Measurements from ENCODE around the gene CCS. TPM values are rescaled to one million over a fixed set of nuclear protein-coding genes. Genes with fewer than 3 reads are reported as not detected.

The CCS gene
- total and polyA plus RNA-seq, 10 donors = 32.8 to 161 (median 44.5) TPM

DNA sequence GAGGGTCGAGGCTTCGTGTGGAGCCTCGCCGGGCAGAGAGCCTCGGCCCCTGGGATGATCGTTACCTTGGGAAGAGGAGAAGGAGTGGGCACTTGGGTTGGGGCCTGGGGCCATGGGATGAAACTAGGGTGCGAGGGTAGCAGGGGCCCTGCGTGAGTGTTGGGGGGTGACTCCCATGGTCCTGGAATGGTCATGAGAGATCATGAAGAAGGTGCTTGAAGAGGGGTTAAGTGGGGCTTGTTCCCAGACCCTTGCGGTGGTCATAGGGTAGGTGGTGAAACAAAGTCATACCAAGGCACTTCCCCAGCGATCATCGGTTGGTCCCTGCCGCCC lies 284 bp downstream of the CCS start:
- intact Hi-C loops (cut with DNase I; ENCODE audit: low total_unique reads) = no loop called here
- no peak for DNase-seq
- H3K9me3 ChIP-seq = no peaks in the 10 kb centered on the region
- TF ChIP-seq POLR2A (IDR thresholded peaks at IDR 0.05) (no peak), POLR2AphosphoS5 (IDR thresholded peaks at IDR 0.05) (no peak)
- TF ChIP-seq, protein P1, sequence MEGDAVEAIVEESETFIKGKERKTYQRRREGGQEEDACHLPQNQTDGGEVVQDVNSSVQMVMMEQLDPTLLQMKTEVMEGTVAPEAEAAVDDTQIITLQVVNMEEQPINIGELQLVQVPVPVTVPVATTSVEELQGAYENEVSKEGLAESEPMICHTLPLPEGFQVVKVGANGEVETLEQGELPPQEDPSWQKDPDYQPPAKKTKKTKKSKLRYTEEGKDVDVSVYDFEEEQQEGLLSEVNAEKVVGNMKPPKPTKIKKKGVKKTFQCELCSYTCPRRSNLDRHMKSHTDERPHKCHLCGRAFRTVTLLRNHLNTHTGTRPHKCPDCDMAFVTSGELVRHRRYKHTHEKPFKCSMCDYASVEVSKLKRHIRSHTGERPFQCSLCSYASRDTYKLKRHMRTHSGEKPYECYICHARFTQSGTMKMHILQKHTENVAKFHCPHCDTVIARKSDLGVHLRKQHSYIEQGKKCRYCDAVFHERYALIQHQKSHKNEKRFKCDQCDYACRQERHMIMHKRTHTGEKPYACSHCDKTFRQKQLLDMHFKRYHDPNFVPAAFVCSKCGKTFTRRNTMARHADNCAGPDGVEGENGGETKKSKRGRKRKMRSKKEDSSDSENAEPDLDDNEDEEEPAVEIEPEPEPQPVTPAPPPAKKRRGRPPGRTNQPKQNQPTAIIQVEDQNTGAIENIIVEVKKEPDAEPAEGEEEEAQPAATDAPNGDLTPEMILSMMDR (IDR thresholded peaks at IDR 0.05 in 8 of 11, conservative IDR thresholded peaks at IDR 0.05 in 3 of 11) = no peak
- peak overlapping the region; percentile 68 to 92 (median 88) for H3K27ac ChIP-seq
- H3K4me1 ChIP-seq = peaks cover 18 to 47% (median 40%) of the 10 kb centered on the region in 6 donors
- WGBS, 5 donors = 5 to 8% (median 7%) methylated on average over 12 of the region's 12 CpGs
- H3K4me3 ChIP-seq = peak overlapping the region; percentile 55 to 87 (median 62)
- no peaks in the 10 kb centered on the region for H3K36me3 ChIP-seq
- H3K27me3 ChIP-seq (replicated peaks in 1 of 7) = no peaks in the 10 kb centered on the region

DNA sequence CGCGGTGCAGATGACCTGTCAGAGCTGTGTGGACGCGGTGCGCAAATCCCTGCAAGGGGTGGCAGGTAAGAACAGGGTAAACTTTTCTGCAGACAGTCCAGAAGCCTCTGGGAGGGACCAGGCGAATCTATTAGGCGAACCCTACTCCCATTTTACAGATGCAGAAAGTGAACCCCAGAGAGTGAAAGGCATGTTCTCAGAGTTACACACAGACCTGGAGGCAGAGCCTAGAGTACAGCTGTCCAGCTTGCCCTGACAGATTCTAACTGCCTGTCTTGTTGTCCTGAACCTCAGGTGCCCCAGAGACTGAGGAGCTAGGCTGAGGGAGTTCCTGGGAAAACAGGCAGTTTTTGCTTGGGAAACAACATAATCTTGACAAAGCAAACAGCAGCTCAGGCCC lies 665 bp downstream of the CCS start:
- no peaks in the 10 kb centered on the region for H3K36me3 ChIP-seq
- no peak for DNase-seq
- peak overlapping the region in 7 of 8 donors; percentile 55 to 87 (median 60) for H3K4me3 ChIP-seq
- intact Hi-C loops (cut with DNase I; ENCODE audit: low total_unique reads) = no loop called here
- TF ChIP-seq POLR2A (IDR thresholded peaks at IDR 0.05) (no peak), POLR2AphosphoS5 (IDR thresholded peaks at IDR 0.05) (no peak)
- TF ChIP-seq, protein P1 (IDR thresholded peaks at IDR 0.05 in 8 of 11, conservative IDR thresholded peaks at IDR 0.05 in 3 of 11) = no peak
- peaks cover 18 to 49% (median 40%) of the 10 kb centered on the region in 6 donors for H3K4me1 ChIP-seq
- peak overlapping the region in 7 of 8 donors; percentile 79 to 92 (median 88) for H3K27ac ChIP-seq
- 61 to 66% (median 63%) methylated on average over 7 of the region's 7 CpGs for WGBS, 5 donors
- H3K27me3 ChIP-seq (replicated peaks in 1 of 7) = no peaks in the 10 kb centered on the region
- no peaks in the 10 kb centered on the region for H3K9me3 ChIP-seq

DNA sequence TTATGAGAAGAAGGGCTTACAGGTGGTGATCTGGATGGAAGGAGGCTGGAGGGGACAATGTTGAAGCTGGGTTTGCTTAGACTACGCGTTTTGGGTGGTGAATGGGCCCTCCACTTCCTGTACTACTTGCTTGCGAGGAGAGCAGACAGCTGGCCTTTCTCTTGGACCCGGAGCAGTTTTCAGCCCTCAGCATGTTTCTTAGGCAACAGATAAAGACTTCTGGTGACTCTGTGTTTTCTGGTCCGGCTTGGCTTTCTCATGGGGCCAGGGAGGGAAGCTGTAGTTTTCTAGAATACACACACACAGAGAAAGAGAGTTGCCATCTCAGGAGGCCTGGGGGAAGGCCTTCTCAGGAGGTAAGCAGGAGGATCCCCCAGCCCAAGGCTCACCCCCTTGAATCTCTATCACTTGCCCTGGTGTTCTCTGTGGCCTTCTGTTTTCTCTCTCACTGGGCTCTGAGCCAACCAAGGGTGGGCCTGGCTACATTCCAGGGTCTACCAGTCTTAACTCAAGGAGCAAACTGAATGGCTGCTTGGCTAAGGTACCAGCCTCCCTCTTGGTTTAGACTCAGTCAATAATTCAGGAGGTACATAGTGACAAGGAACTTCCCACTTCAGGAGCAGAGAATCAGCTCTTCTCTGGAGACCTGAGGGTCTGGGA lies 2.4 kb downstream of the CCS start:
- Histone ChIP-seq H3K36me3 (peaks cover 0 to 16% (median 6%) of the 10 kb centered on the region in 6 donors), H3K9me3 (no peaks in the 10 kb centered on the region), H3K4me3 (peak overlapping the region in 1 of 8 donors; percentile 14), H3K4me1 (peaks cover 22 to 61% (median 46%) of the 10 kb centered on the region in 6 donors), H3K27ac (peak overlapping the region in 6 of 8 donors; percentile 5 to 81 (median 66)), H3K27me3 (replicated peaks in 1 of 7) (no peaks in the 10 kb centered on the region)
- DNase-seq = no peak
- TF ChIP-seq POLR2AphosphoS5 (IDR thresholded peaks at IDR 0.05) (no peak), POLR2A (IDR thresholded peaks at IDR 0.05) (no peak)
- TF ChIP-seq, protein P1 (IDR thresholded peaks at IDR 0.05 in 8 of 11, conservative IDR thresholded peaks at IDR 0.05 in 3 of 11) = no peak
- 23 to 77% (median 25%) methylated on average over 5 of the region's 5 CpGs for WGBS, 5 donors
- intact Hi-C loops (cut with DNase I; ENCODE audit: low total_unique reads) = no loop called here

DNA sequence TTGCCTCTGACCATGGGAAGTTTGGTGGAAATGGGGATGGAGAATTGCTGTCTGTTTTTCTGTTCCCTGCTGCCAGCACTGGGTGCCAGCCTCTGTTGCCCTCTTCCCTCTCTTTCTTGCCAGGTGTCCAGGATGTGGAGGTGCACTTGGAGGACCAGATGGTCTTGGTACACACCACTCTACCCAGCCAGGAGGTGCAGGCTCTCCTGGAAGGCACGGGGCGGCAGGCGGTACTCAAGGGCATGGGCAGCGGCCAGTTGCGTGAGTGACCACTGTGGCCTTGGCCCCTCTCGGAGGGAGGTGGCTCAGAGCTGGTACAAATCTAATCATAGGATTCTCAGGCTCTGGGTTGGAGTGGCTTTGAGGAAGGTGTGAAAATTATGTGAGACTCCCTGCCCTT lies 6.0 kb downstream of the CCS start:
- peak overlapping the region in 1 of 8 donors; percentile 5 for H3K27ac ChIP-seq
- intact Hi-C loops (cut with DNase I; ENCODE audit: low total_unique reads) = no loop called here
- no peaks in the 10 kb centered on the region for H3K9me3 ChIP-seq
- no peak overlapping the region for H3K4me3 ChIP-seq
- 80 to 92% (median 83%) methylated on average over 1 to 6 of the region's 6 CpGs for WGBS, 5 donors
- no peaks in the 10 kb centered on the region for H3K27me3 ChIP-seq (replicated peaks in 1 of 7)
- H3K4me1 ChIP-seq = peaks cover 5 to 50% (median 39%) of the 10 kb centered on the region in 6 donors
- TF ChIP-seq POLR2AphosphoS5 (IDR thresholded peaks at IDR 0.05) = peak in 2 of 3 donors; percentile 62 to 69
- TF ChIP-seq, protein P1 (IDR thresholded peaks at IDR 0.05 in 8 of 11, conservative IDR thresholded peaks at IDR 0.05 in 3 of 11) = no peak
- DNase-seq = peak; percentile 81
- peaks cover 0 to 50% (median 14%) of the 10 kb centered on the region in 6 donors for H3K36me3 ChIP-seq

Data from spleen (tissue), 11 donors.